IPS-15b (cell line): ENCODE measurements around the gene ANGEL1.

ENCODE experiments used
- H3K27me3 ChIP-seq: one replicate; pipeline ENCODE4 v1.6.1; 2013; ENCODE audit warnings: low read length; ENCODE audit not compliant: control insufficient read depth, insufficient read depth
- H3K36me3 ChIP-seq: one replicate; pipeline ENCODE4 v1.6.1; 2013; ENCODE audit warnings: low read length; ENCODE audit not compliant: control insufficient read depth, insufficient read depth
- H3K4me1 ChIP-seq: one replicate; pipeline ENCODE4 v1.6.1; 2013; ENCODE audit warnings: mild to moderate bottlenecking, low read length; ENCODE audit not compliant: control insufficient read depth, insufficient read depth
- H3K4me3 ChIP-seq: one replicate; pipeline ENCODE4 v1.5.1; 2013; ENCODE audit warnings: low read depth, low read length
- H3K9ac ChIP-seq: one replicate; pipeline ENCODE4 v1.6.1; 2013; ENCODE audit warnings: low read depth, mild to moderate bottlenecking, low read length
- H3K9me3 ChIP-seq: one replicate; pipeline ENCODE4 v1.6.1; 2013; ENCODE audit warnings: mild to moderate bottlenecking, low read length; ENCODE audit not compliant: control insufficient read depth, insufficient read depth

The ANGEL1 gene

GRCh38 chr14:76755610-76756370 lies 56.9 kb downstream of the ANGEL1 start:
- Histone ChIP-seq H3K4me1 (peaks cover 2% of the 10 kb centered on the region), H3K27me3 (peaks cover 30% of the 10 kb centered on the region)

GRCh38 chr14:76754586-76754985 lies 58.1 kb downstream of the ANGEL1 start:
- H3K9me3 ChIP-seq, result no peaks in the 10 kb centered on the region

More at GRCh38 chr14:76755610-76756370, 56.9 kb downstream of the ANGEL1 start:
- no peak overlapping the region for H3K9ac ChIP-seq
- no peaks in the 10 kb centered on the region for H3K9me3 ChIP-seq
- H3K36me3 ChIP-seq, result no peaks in the 10 kb centered on the region
- H3K4me3 ChIP-seq, result no peak overlapping the region

GRCh38 chr14:76753541-76754198 lies 59.0 kb downstream of the ANGEL1 start:
- Histone ChIP-seq H3K27me3 (peaks cover 9% of the 10 kb centered on the region), H3K4me1 (no peaks in the 10 kb centered on the region), H3K36me3 (no peaks in the 10 kb centered on the region), H3K9me3 (no peaks in the 10 kb centered on the region), H3K9ac (no peak overlapping the region), H3K4me3 (no peak overlapping the region)

More at GRCh38 chr14:76754586-76754985, 58.1 kb downstream of the ANGEL1 start:
- no peak overlapping the region for H3K9ac ChIP-seq
- H3K27me3 ChIP-seq, result peaks cover 18% of the 10 kb centered on the region
- H3K4me1 ChIP-seq, result no peaks in the 10 kb centered on the region
- H3K4me3 ChIP-seq, result no peak overlapping the region
- no peaks in the 10 kb centered on the region for H3K36me3 ChIP-seq

- Histone ChIP-seq H3K9me3 (no peaks in the 10 kb centered on the region), H3K27me3 (peaks cover 6% of the 10 kb centered on the region), H3K4me3 (no peak overlapping the region), H3K4me1 (no peaks in the 10 kb centered on the region), H3K36me3 (no peaks in the 10 kb centered on the region), H3K9ac (no peak overlapping the region)
Observed at GRCh38 chr14:76752744-76753143, 59.9 kb downstream of the ANGEL1 start.

GRCh38 chr14:76742966-76743365 lies 69.7 kb downstream of the ANGEL1 start:
- Histone ChIP-seq H3K27me3 (no peaks in the 10 kb centered on the region), H3K9ac (no peak overlapping the region), H3K36me3 (no peaks in the 10 kb centered on the region), H3K9me3 (no peaks in the 10 kb centered on the region), H3K4me3 (no peak overlapping the region), H3K4me1 (no peaks in the 10 kb centered on the region)

GRCh38 chr14:76742185-76742584 lies 70.5 kb downstream of the ANGEL1 start:
- Histone ChIP-seq H3K4me3 (no peak overlapping the region), H3K36me3 (no peaks in the 10 kb centered on the region), H3K4me1 (no peaks in the 10 kb centered on the region), H3K9me3 (no peaks in the 10 kb centered on the region), H3K9ac (no peak overlapping the region), H3K27me3 (no peaks in the 10 kb centered on the region)

GRCh38 chr14:76741074-76741473 lies 71.6 kb downstream of the ANGEL1 start:
- no peaks in the 10 kb centered on the region for H3K36me3 ChIP-seq
- no peaks in the 10 kb centered on the region for H3K9me3 ChIP-seq
- H3K27me3 ChIP-seq, result no peaks in the 10 kb centered on the region
- no peak overlapping the region for H3K4me3 ChIP-seq
- no peak overlapping the region for H3K9ac ChIP-seq
- H3K4me1 ChIP-seq, result no peaks in the 10 kb centered on the region
